ENCODE data around the gene TMEM144. TPM values are rescaled to one million over a fixed set of nuclear protein-coding genes. Genes with fewer than 3 reads are reported as not detected.

Gene TMEM144
- total RNA-seq, 2 donors from 2014 or later = 22.6 to 24.2 TPM

DNA sequence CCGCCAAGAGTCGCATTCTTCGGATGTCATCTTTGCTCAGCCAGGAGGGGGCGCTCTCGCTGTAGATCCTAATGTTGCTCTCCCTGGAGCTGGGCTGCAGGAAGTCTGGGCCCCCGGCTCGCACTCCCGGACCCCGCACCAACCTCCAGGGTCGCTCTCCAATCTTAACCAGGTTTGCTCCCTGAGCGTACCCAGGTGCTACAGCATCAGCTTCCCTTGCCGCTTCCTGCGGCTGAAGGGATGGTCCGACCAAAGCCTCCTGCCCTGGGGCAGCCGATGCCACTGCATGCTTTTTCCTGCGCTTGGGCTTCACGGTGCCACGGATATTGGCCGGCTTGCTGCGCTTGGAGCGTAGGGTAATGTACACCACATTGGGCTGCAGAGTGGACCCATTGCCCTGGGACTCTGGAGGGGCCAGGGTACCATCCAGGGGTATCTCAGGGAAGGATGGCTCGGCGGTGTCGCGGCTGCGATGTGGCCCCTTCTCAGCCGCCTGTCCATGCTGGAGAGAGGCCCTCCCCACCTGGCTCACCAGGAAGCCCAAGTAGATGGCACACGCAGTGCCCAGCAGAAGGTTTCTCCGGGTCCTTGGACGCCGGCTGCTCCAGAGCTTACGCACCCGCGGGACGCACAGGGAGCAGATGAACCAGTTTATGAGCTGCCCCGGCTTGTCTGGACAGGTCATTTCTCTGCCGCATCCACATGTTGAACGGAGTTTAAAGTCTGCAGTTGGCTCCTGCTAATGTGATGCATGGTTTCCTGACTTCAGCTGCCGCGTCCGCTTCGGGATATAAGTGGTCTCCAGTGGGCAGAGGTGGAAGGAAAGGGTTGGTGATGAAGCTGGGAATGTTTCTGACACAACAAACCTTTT, 39.4 kb upstream of the TMEM144 start:
- DNase-seq (ENCODE audit: low spot score) = peak; percentile 49
- H3K9me3 ChIP-seq = no peaks in the 10 kb centered on the region
- H3K4me3 ChIP-seq = peak overlapping the region; percentile 84
- ATAC-seq (ENCODE audit: insufficient number of reproducible peaks, low FRiP score, low read depth) = no peak
- H3K4me1 ChIP-seq (ENCODE audit: control insufficient read depth in 1 of 2, low read depth in 2 of 2) = peaks cover 17 to 55% of the 10 kb centered on the region in 2 donors
- TF ChIP-seq, protein P1, sequence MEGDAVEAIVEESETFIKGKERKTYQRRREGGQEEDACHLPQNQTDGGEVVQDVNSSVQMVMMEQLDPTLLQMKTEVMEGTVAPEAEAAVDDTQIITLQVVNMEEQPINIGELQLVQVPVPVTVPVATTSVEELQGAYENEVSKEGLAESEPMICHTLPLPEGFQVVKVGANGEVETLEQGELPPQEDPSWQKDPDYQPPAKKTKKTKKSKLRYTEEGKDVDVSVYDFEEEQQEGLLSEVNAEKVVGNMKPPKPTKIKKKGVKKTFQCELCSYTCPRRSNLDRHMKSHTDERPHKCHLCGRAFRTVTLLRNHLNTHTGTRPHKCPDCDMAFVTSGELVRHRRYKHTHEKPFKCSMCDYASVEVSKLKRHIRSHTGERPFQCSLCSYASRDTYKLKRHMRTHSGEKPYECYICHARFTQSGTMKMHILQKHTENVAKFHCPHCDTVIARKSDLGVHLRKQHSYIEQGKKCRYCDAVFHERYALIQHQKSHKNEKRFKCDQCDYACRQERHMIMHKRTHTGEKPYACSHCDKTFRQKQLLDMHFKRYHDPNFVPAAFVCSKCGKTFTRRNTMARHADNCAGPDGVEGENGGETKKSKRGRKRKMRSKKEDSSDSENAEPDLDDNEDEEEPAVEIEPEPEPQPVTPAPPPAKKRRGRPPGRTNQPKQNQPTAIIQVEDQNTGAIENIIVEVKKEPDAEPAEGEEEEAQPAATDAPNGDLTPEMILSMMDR (IDR thresholded peaks at IDR 0.05) = peak; percentile 80
- no peaks in the 10 kb centered on the region for H3K27me3 ChIP-seq (replicated peaks; ENCODE audit: insufficient read depth)
- no peaks in the 10 kb centered on the region for H3K36me3 ChIP-seq
- peak overlapping the region; percentile 93 to 98 for H3K27ac ChIP-seq

DNA sequence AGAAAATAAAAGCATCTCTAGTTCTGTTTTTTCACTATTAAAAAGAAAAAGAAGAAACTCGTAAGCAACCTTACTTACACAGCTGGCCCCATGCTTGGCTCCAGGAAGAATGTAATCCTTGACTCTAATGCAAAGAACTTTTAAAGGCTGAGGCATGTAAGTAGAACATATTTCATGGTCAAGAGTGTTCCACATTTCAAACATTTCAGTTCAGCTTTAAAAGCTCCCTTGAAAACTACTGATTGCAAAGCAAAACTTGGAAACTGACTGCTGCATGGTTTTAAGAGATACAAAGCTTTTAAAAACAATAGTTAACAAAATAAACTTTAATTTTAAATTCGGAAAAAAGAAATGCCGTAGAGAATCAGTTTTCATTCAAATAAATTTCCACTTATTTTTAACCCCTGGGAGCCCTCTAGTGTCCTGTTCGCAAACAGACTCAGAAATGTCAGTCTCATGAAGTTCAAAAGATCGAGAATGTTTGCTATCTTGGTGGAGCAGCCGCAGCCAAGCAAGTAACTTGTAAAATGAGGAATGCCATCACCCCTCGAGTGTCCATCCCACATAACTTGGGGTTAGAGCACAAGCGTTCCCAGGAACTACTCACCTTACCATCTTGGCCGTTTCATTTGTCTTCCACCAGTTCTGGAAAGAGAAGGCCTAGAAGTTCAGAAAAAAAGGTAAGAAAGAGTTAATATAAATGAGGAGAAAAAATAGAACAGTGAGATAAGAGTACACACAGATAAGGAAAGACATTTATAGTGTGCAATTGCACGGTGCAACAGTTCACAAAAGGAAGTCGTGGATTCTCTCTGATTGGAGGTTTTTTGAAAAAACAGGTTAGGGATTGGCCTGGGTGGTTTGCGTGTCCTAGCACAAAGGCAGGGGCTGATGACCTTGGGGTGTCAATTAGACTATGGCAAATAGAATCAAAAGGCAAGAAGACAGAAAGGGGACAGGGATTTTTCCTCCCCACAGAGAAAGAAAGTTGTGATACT, 37.7 kb upstream of the TMEM144 start, which contains the start of gene GASK1B:
TSS of gene GASK1B (minus strand) at position 765 of the 998 bp plus-strand sequence. CDS start 1,650 bp downstream, outside the sequence.
- TF ChIP-seq, protein P1 (IDR thresholded peaks at IDR 0.05) = peak; percentile 44
- ATAC-seq (ENCODE audit: insufficient number of reproducible peaks, low FRiP score, low read depth) (no peak), DNase-seq (ENCODE audit: low spot score) (no peak)
- H3K4me1 ChIP-seq (ENCODE audit: control insufficient read depth in 1 of 2, low read depth in 2 of 2) = peaks cover 28 to 57% of the 10 kb centered on the region in 2 donors
- H3K27ac ChIP-seq = peak within 1 kb of the TSS; percentile 93 to 98
- H3K9me3 ChIP-seq = no peaks in the 10 kb centered on the region
- H3K36me3 ChIP-seq = no peaks in the 10 kb centered on the region
- H3K27me3 ChIP-seq (replicated peaks; ENCODE audit: insufficient read depth) = no peaks in the 10 kb centered on the region
- peak within 1 kb of the TSS; percentile 84 for H3K4me3 ChIP-seq

DNA sequence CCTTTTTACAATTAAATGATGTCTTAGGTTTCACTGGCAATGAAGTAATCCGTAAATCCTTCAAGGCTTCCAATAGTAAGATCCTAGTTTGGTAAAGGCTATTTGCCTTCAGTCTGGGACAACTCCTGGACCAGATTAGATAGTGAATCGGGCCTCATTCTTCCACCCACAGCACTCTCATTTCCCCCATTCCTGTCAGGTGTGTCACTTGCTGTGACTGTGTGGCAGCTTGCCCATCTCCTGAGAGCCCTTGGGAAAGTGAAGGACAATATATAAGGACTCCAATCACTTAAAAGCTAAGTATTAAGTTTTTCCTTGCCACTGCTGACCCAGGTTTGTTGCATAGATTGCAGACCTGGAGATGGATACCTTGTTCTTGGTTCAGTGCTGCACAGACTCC, 34.2 kb upstream of the TMEM144 start:
- H3K27ac ChIP-seq = peak overlapping the region; percentile 97 to 98

DNA sequence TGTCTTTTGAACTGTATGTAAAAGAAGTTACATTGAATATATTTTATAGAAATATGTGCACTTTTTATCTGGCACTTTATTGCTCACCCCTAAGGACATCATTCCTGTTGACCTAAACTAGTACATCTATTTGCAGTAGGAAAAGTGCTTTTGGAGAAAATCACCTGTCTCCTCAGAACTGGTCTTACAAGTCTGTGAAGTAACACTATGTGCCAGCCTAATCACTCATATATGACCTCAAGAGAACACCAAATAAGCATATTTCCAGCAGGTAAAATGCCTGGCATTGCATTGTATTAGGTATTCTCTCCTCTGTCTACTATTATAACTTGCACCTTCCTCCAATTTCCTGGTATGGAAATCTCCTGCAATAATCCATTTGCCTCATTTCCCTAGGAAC, 33.5 kb upstream of the TMEM144 start:
- TF ChIP-seq, protein P1 (IDR thresholded peaks at IDR 0.05) = no peak
- Histone ChIP-seq H3K9me3 (no peaks in the 10 kb centered on the region), H3K4me3 (no peak overlapping the region), H3K4me1 (ENCODE audit: control insufficient read depth in 1 of 2, low read depth in 2 of 2) (peaks cover 48 to 83% of the 10 kb centered on the region in 2 donors), H3K27ac (peak overlapping the region; percentile 97 to 98), H3K36me3 (no peaks in the 10 kb centered on the region), H3K27me3 (replicated peaks; ENCODE audit: insufficient read depth) (no peaks in the 10 kb centered on the region)
- ATAC-seq (ENCODE audit: insufficient number of reproducible peaks, low FRiP score, low read depth) (no peak), DNase-seq (ENCODE audit: low spot score) (no peak)

More for the DNA sequence above, 34.2 kb upstream of the TMEM144 start:
- DNase-seq (ENCODE audit: low spot score) = peak; percentile 37
- peak overlapping the region; percentile 3 for H3K4me3 ChIP-seq
- H3K9me3 ChIP-seq = no peaks in the 10 kb centered on the region
- TF ChIP-seq, protein P1 (IDR thresholded peaks at IDR 0.05) = no peak
- H3K36me3 ChIP-seq = no peaks in the 10 kb centered on the region
- peaks cover 48 to 79% of the 10 kb centered on the region in 2 donors for H3K4me1 ChIP-seq (ENCODE audit: control insufficient read depth in 1 of 2, low read depth in 2 of 2)
- no peaks in the 10 kb centered on the region for H3K27me3 ChIP-seq (replicated peaks; ENCODE audit: insufficient read depth)
- no peak for ATAC-seq (ENCODE audit: insufficient number of reproducible peaks, low FRiP score, low read depth)
